ENCODE results near the gene FOCAD.

GRCh38 chr9:20880675-20881074 is 196.6 kb downstream of the FOCAD start:
- TF ChIP-seq EZH2 (IDR thresholded peaks at IDR 0.05) (no peak), POLR2AphosphoS5 (IDR thresholded peaks at IDR 0.05; ENCODE audit: borderline replicate concordance, low read depth, low read length) (no peak)
